ENCODE measurements around the gene PRDM16.

GRCh38 chr1:3231245-3231644 lies 162.2 kb downstream of the PRDM16 start:
- no peak for TF ChIP-seq CTCF (IDR thresholded peaks at IDR 0.05; ENCODE audit: low read depth, low read length)
- TF ChIP-seq MAX (IDR thresholded peaks at IDR 0.05; ENCODE audit: low read depth, low read length) = no peak
- no peak for TF ChIP-seq POLR2A (IDR thresholded peaks at IDR 0.05; ENCODE audit: extremely low read depth, insufficient read length)
- TF ChIP-seq MYC (IDR thresholded peaks at IDR 0.05; ENCODE audit: low read depth, low read length) = no peak
